SK-N-SH treated with all-trans-retinoic acid at 6 μM for 48 hours (cell line): ENCODE data around the gene TADA1.

ENCODE experiments used
- ARNTL ChIP-seq: fragments of 450-650 bp; formaldehyde crosslinking; IDR thresholded peaks from 2 replicates; pipeline ENCODE4 v1.5.0; 2020; ENCODE audit warnings: low read depth, mild to moderate bottlenecking, moderate library complexity, borderline replicate concordance
- CREB5 ChIP-seq: fragments of 250-450 bp; sonication (Bioruptor Pico); IDR thresholded peaks from 2 replicates; pipeline ENCODE4 v1.5.1; 2020; ENCODE audit warnings: low read depth, mild to moderate bottlenecking, moderate library complexity
- GLIS3 ChIP-seq: fragments of 250-450 bp; sonication (Bioruptor Pico); IDR thresholded peaks from 2 replicates; pipeline ENCODE4 v1.5.0; 2020; ENCODE audit warnings: mild to moderate bottlenecking, moderate library complexity
- PATZ1 ChIP-seq: fragments of 250-450 bp; sonication (Bioruptor Pico); IDR thresholded peaks from 2 replicates; pipeline ENCODE4 v1.8.0; 2020; ENCODE audit warnings: mild to moderate bottlenecking, moderate library complexity, borderline replicate concordance
- POU6F1 ChIP-seq: fragments of 250-450 bp; sonication (Bioruptor Pico); IDR thresholded peaks from 2 replicates; pipeline ENCODE4 v1.8.0; 2021; ENCODE audit warnings: low read depth, mild to moderate bottlenecking, moderate library complexity, borderline replicate concordance
- RARB ChIP-seq: fragments of 250-450 bp; sonication (Bioruptor Pico); IDR thresholded peaks from 2 replicates; pipeline ENCODE4 v1.8.0; 2021; ENCODE audit warnings: mild to moderate bottlenecking, moderate library complexity
- SNAI2 ChIP-seq: fragments of 250-450 bp; sonication (Bioruptor Pico); IDR thresholded peaks from 2 replicates; pipeline ENCODE4 v1.5.0; 2020; ENCODE audit warnings: mild to moderate bottlenecking, moderate library complexity
- TSHZ2 ChIP-seq: fragments of 250-450 bp; sonication (Bioruptor Pico); IDR thresholded peaks from 2 replicates; pipeline ENCODE4 v1.5.0; 2020; ENCODE audit warnings: mild to moderate bottlenecking, moderate library complexity
- ZFP3 ChIP-seq: fragments of 250-450 bp; sonication (Bioruptor Pico); IDR thresholded peaks from 2 replicates; pipeline ENCODE4 v1.5.0; 2020; ENCODE audit warnings: mild to moderate bottlenecking, moderate library complexity
- ZFP30 ChIP-seq: fragments of 450-650 bp; formaldehyde crosslinking; IDR thresholded peaks from 2 replicates; pipeline ENCODE4 v1.5.0; 2022; ENCODE audit warnings: mild to moderate bottlenecking, moderate library complexity
- ZNF70 ChIP-seq: fragments of 450-650 bp; formaldehyde crosslinking; IDR thresholded peaks from 2 replicates; pipeline ENCODE4 v1.5.0; 2020; ENCODE audit warnings: mild to moderate bottlenecking, moderate library complexity

DNA sequence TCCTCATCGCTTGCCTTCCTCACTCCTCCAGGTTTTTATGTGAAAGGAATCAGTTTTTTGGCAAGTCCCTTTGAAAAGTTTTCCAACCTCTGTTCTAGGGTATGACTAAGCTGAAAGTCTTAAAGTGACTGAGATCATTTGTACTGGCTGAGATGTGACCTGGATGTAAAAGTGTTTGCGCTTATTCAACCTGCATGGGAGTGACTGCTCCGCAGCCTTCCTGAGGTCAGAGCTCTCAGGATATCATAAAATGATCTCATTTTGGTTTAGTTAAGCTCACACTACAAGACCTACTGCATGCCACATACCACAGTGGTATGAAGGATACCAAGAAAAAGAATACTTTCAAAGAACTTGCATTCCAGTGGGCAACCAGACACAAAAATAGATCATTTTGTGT is 29.8 kb upstream of the TADA1 start:
- TF ChIP-seq ZFP3 (no peak), RARB (CRISPR knock-in tag) (no peak), CREB5 (CRISPR knock-in tag) (no peak), POU6F1 (CRISPR knock-in tag) (no peak), ZFP30 (CRISPR knock-in tag) (no peak), ZNF70 (CRISPR knock-in tag) (no peak), TSHZ2 (CRISPR knock-in tag) (no peak), PATZ1 (CRISPR knock-in tag) (no peak), GLIS3 (no peak), SNAI2 (CRISPR knock-in tag) (no peak), ARNTL (CRISPR knock-in tag) (no peak)
